Prostate gland (tissue), 2 donors: ENCODE data around the gene KRT73. TPM values are rescaled to one million over a fixed set of nuclear protein-coding genes. Genes with fewer than 3 reads are reported as not detected.

ENCODE experiments used
- DNase-seq: peaks from one replicate; pipeline ENCODE4 v3.0.0-alpha.2; 2019; ENCODE audit warnings: low spot score
- H3K27ac ChIP-seq, 2 donors: fragments of 200-600 bp; sonication (generic); 2 replicates each; pipeline ENCODE4 v1.5.1; 2017 to 2019
- H3K27me3 ChIP-seq: fragments of 200-600 bp; sonication (generic); replicated peaks from 2 replicates; pipeline ENCODE4 v1.5.1; 2019; ENCODE audit not compliant: insufficient read depth
- H3K36me3 ChIP-seq, 2 donors: fragments of 200-600 bp; sonication (generic); 1 replicate in 1 of 2; 2 replicates in 1 of 2; pipeline versions ENCODE4 v1.5.1 to v1.8.1; 2017 to 2019
- H3K4me1 ChIP-seq: fragments of 200-600 bp; sonication (generic); replicated peaks from 2 replicates; pipeline ENCODE4 v1.5.1; 2019
- H3K4me3 ChIP-seq, 2 donors: fragments of 200-600 bp; sonication (generic); 2 replicates each; pipeline ENCODE4 v1.5.1; 2017 to 2019
- H3K9me3 ChIP-seq: fragments of 200-600 bp; sonication (generic); 2 replicates; pipeline ENCODE4 v1.5.1; 2017
- CTCF ChIP-seq, 4 experiments: fragments of 200-600 bp in 2 of 4; fragments of 450-650 bp in 2 of 4; sonication (generic) in 2 of 4; IDR thresholded peaks; 1 replicate in 3 of 4; 2 replicates in 1 of 4; pipeline ENCODE4 v1.5.1; 2016 to 2019; ENCODE audit warnings: antibody characterized with exemption in 4 of 4, mild to moderate bottlenecking in 2 of 4, moderate library complexity in 2 of 4
- POLR2A ChIP-seq: fragments of 450-650 bp; IDR thresholded peaks from one replicate; pipeline ENCODE4 v1.6.1; 2016; ENCODE audit warnings: antibody characterized with exemption, mild to moderate bottlenecking
- POLR2AphosphoS5 ChIP-seq: sonication (generic); formaldehyde crosslinking; IDR thresholded peaks from one replicate; pipeline ENCODE4 v1.6.1; 2017; ENCODE audit warnings: antibody characterized with exemption
- WGBS: methylation state at CpG from one replicate; pipeline ENCODE4 v1.1.5; 2018; 5-methylcytosine and 5-hydroxymethylcytosine counted together
- intact Hi-C: fragments of 100-400 bp; cut with DNase I; formaldehyde crosslinking; loops from one replicate; pipeline ENCODE4 v1.14.2; 2022
- total RNA-seq, 2 donors: library from RNA; depleted of rRNA; stranded (reverse); fragments of >200 nt; gene quantifications; one replicate each; pipeline ENCODE4 v1.1.0, GENCODE V29; 2016

KRT73 gene
- total RNA-seq, 2 donors from 2014 or later = not detected

- no peak for TF ChIP-seq POLR2AphosphoS5
- TF ChIP-seq POLR2A = no peak
- TF ChIP-seq CTCF (IDR thresholded peaks at IDR 0.05) = no peak
Observed at GRCh38 chr12:52647601-52648000, 29.2 kb upstream of the KRT73 start.

GRCh38 chr12:52646613-52647012 is 28.3 kb upstream of the KRT73 start:
- Histone ChIP-seq H3K36me3 (no peaks in the 10 kb centered on the region), H3K4me3 (no peak overlapping the region), H3K27ac (no peak overlapping the region), H3K4me1 (no peaks in the 10 kb centered on the region), H3K27me3 (peaks cover 8% of the 10 kb centered on the region), H3K9me3 (no peaks in the 10 kb centered on the region)
- intact Hi-C loops = no loop called here
- WGBS = 91% methylated on average over 12 of the region's 12 CpGs
- TF ChIP-seq POLR2A (no peak), POLR2AphosphoS5 (no peak), CTCF (IDR thresholded peaks at IDR 0.05) (no peak)
- DNase-seq = no peak

More at GRCh38 chr12:52647601-52648000, 29.2 kb upstream of the KRT73 start:
- no peak overlapping the region for H3K27ac ChIP-seq
- no peaks in the 10 kb centered on the region for H3K9me3 ChIP-seq
- DNase-seq = no peak
- no peaks in the 10 kb centered on the region for H3K4me1 ChIP-seq
- peaks cover 4% of the 10 kb centered on the region for H3K27me3 ChIP-seq
- WGBS = 83% methylated on average over 9 of the region's 9 CpGs
- H3K36me3 ChIP-seq = no peaks in the 10 kb centered on the region
- H3K4me3 ChIP-seq = no peak overlapping the region
- intact Hi-C loops = no loop called here

GRCh38 chr12:52645982-52646381 is 27.6 kb upstream of the KRT73 start:
- H3K27ac ChIP-seq = no peak overlapping the region
- H3K4me3 ChIP-seq = no peak overlapping the region
- no peak for TF ChIP-seq POLR2A
- TF ChIP-seq CTCF (IDR thresholded peaks at IDR 0.05) = no peak
- no peak for TF ChIP-seq POLR2AphosphoS5
- no peaks in the 10 kb centered on the region for H3K9me3 ChIP-seq
- DNase-seq = no peak
- WGBS = 97% methylated on average over 4 of the region's 4 CpGs
- H3K4me1 ChIP-seq = no peaks in the 10 kb centered on the region
- intact Hi-C loops = no loop called here
- H3K27me3 ChIP-seq = peaks cover 8% of the 10 kb centered on the region
- no peaks in the 10 kb centered on the region for H3K36me3 ChIP-seq

GRCh38 chr12:52645120-52645761 is 26.9 kb upstream of the KRT73 start:
- TF ChIP-seq POLR2AphosphoS5 (no peak), POLR2A (no peak), CTCF (IDR thresholded peaks at IDR 0.05) (no peak)
- H3K4me1 ChIP-seq = no peaks in the 10 kb centered on the region
- WGBS = 94% methylated on average over 7 of the region's 7 CpGs
- H3K36me3 ChIP-seq = no peaks in the 10 kb centered on the region
- H3K27ac ChIP-seq = no peak overlapping the region
- no peak overlapping the region for H3K4me3 ChIP-seq
- intact Hi-C loops = no loop called here
- no peak for DNase-seq
- H3K9me3 ChIP-seq = no peaks in the 10 kb centered on the region
- peaks cover 8% of the 10 kb centered on the region for H3K27me3 ChIP-seq

GRCh38 chr12:52644078-52644415 is 25.7 kb upstream of the KRT73 start:
- Histone ChIP-seq H3K36me3 (no peaks in the 10 kb centered on the region), H3K9me3 (no peaks in the 10 kb centered on the region), H3K4me1 (no peaks in the 10 kb centered on the region), H3K4me3 (no peak overlapping the region), H3K27me3 (peaks cover 8% of the 10 kb centered on the region), H3K27ac (no peak overlapping the region)
- DNase-seq = no peak
- 91% methylated on average over 6 of the region's 6 CpGs for WGBS
- TF ChIP-seq POLR2A (no peak), POLR2AphosphoS5 (no peak), CTCF (IDR thresholded peaks at IDR 0.05) (no peak)
- intact Hi-C loops = no loop called here
